ENCODE results near the gene SHROOM1. TPM values are rescaled to one million over a fixed set of nuclear protein-coding genes. Genes with fewer than 3 reads are reported as not detected.

Gene SHROOM1
- total RNA-seq, 6 experiments from 2014 or later = 7.8 to 12.2 (median 8.6) TPM

- Mint-ChIP-seq H3K27me3 (ENCODE audit: insufficient read depth) (peaks cover 3% of the 10 kb centered on the region), H3K9me3 (no peaks in the 10 kb centered on the region), H3K4me1 (ENCODE audit: low read depth) (peaks cover 14% of the 10 kb centered on the region), H3K27ac (no peak overlapping the region), H3K4me3 (no peak overlapping the region), H3K36me3 (ENCODE audit: low read depth) (no peaks in the 10 kb centered on the region)
- no peak for TF ChIP-seq CTCF (IDR thresholded peaks at IDR 0.05)
- DNase-seq = no peak
Observed at GRCh38 chr5:132826424-132827082, 3.9 kb downstream of the SHROOM1 start.

DNA sequence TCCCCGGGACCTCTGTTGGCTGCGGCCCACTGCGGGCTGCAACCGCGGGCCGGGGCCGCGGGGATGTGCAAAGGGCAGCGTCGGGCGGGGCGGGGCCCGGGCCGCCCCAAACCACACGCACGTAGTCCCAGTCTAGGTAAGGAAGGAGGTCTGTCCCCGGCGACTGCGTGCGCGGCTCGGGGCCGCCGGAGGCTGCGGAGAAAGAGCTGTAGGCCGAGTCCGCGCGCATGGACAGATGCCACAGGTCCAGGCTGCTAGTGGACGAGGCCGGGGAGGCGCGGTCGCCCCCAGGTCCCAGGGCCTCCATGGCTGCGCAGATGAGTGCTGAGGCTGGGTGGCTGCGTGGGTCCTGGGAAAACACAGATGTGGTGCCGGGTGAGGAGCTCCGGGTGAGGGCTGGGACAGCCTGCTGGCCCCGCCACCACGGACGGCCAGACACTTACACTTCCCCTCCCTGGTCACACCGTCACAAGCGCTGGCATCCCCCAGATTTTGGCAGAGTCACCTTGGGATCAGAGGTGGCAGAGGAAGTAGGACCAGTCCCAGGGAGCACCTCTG, 4.5 kb downstream of the SHROOM1 start:
- Mint-ChIP-seq H3K27me3 (ENCODE audit: insufficient read depth) (peaks cover 3% of the 10 kb centered on the region; the same call in 1 of the 2 replicates), H3K9me3 (no peaks in the 10 kb centered on the region), H3K27ac (no peak overlapping the region), H3K4me3 (no peak overlapping the region), H3K36me3 (ENCODE audit: low read depth) (no peaks in the 10 kb centered on the region), H3K4me1 (ENCODE audit: low read depth) (peaks cover 8% of the 10 kb centered on the region)
- TF ChIP-seq CTCF (IDR thresholded peaks at IDR 0.05) = no peak
- no peak for DNase-seq

- no peak for DNase-seq
- Mint-ChIP-seq H3K9me3 (no peaks in the 10 kb centered on the region), H3K27ac (no peak overlapping the region), H3K27me3 (ENCODE audit: insufficient read depth) (peaks cover 3% of the 10 kb centered on the region; the same call in 1 of the 2 replicates), H3K4me3 (no peak overlapping the region), H3K4me1 (ENCODE audit: low read depth) (peaks cover 10% of the 10 kb centered on the region), H3K36me3 (ENCODE audit: low read depth) (no peaks in the 10 kb centered on the region)
- TF ChIP-seq CTCF (IDR thresholded peaks at IDR 0.05) = no peak
Observed at GRCh38 chr5:132825033-132825833, 5.2 kb downstream of the SHROOM1 start.

GRCh38 chr5:132824426-132824825, 6.0 kb downstream of the SHROOM1 start:
- Mint-ChIP-seq H3K9me3 (no peaks in the 10 kb centered on the region), H3K36me3 (ENCODE audit: low read depth) (no peaks in the 10 kb centered on the region), H3K4me1 (ENCODE audit: low read depth) (peaks cover 13% of the 10 kb centered on the region), H3K27ac (no peak overlapping the region), H3K4me3 (no peak overlapping the region), H3K27me3 (ENCODE audit: insufficient read depth) (peaks cover 3% of the 10 kb centered on the region; the same call in 1 of the 2 replicates)
- no peak for DNase-seq
- TF ChIP-seq CTCF (IDR thresholded peaks at IDR 0.05) = no peak

DNA sequence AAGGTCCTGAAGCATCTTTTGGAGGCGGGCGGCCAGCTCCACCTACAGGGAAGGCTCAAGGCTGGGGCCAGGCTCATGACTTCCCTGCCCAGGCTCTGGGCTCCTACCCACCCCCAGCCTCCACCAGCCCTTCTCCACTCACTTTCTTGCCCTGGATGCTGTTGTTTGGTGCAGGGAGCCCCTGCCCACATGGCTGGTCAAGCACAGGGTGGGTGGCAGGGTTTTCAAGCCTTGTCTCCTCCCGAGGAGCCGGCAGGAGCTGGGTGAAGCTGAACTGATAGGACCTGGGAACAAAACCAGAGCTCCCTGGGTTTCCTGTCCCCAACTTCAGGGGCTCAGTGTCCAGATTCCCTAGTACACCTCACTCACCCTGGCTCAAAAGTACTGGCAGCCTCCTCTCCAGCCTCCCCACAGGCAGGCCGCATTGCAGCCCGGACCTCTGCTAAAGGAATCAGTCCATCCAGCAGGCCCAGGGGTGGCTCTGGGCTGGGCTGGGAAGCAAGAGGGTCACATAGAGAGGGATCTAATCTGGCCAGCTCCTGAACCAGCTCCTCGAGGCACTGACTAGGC, 6.9 kb downstream of the SHROOM1 start:
- peaks cover 6% of the 10 kb centered on the region for H3K4me1 Mint-ChIP-seq (ENCODE audit: low read depth)
- no peak for TF ChIP-seq CTCF (IDR thresholded peaks at IDR 0.05)
- no peak overlapping the region for H3K27ac Mint-ChIP-seq
- DNase-seq = no peak
- no peaks in the 10 kb centered on the region for H3K36me3 Mint-ChIP-seq (ENCODE audit: low read depth)
- H3K4me3 Mint-ChIP-seq = no peak overlapping the region
- peaks cover 1% of the 10 kb centered on the region; the same call in 1 of the 2 replicates for H3K27me3 Mint-ChIP-seq (ENCODE audit: insufficient read depth)
- H3K9me3 Mint-ChIP-seq = no peaks in the 10 kb centered on the region

Data from HFFc6 (cell line).